GM12891 (cell line): Measurements from ENCODE around the gene AIG1.

Source experiments
- DNase-seq: peaks from one replicate; pipeline ENCODE4 v3.0.0; 2011; ENCODE audit warnings: low spot score; ENCODE audit not compliant: insufficient read length
- FAIRE-seq: peaks from 2 replicates; lab custom pipeline; 2011; peaks lifted over from hg19 to GRCh38; lab: Jason Lieb, UNC
- PAX5 ChIP-seq: IDR thresholded peaks from 2 replicates; pipeline ENCODE4 v1.6.1; 2011; ENCODE audit warnings: low read length, moderate library complexity, mild to moderate bottlenecking; ENCODE audit not compliant: insufficient read depth, severe bottlenecking
- POLR2A ChIP-seq: IDR thresholded peaks from 2 replicates; pipeline ENCODE4 v1.6.1; 2011; ENCODE audit warnings: low read depth, low read length, control low read depth
- POLR2AphosphoS5 ChIP-seq: IDR thresholded peaks from 2 replicates; pipeline ENCODE4 v1.6.1; 2011; ENCODE audit warnings: low read depth, low read length, control low read depth
- POU2F2 ChIP-seq: IDR thresholded peaks from 2 replicates; pipeline ENCODE4 v1.6.1; 2011; ENCODE audit warnings: low read depth, mild to moderate bottlenecking, control low read depth, low read length, moderate library complexity
- SPI1 ChIP-seq: IDR thresholded peaks from 2 replicates; pipeline ENCODE4 v1.6.1; 2011; ENCODE audit warnings: low read depth, low read length, control low read depth
- TAF1 ChIP-seq: IDR thresholded peaks from 2 replicates; pipeline ENCODE4 v1.6.1; 2011; ENCODE audit warnings: low read depth, low read length, control low read depth

The AIG1 gene

DNA sequence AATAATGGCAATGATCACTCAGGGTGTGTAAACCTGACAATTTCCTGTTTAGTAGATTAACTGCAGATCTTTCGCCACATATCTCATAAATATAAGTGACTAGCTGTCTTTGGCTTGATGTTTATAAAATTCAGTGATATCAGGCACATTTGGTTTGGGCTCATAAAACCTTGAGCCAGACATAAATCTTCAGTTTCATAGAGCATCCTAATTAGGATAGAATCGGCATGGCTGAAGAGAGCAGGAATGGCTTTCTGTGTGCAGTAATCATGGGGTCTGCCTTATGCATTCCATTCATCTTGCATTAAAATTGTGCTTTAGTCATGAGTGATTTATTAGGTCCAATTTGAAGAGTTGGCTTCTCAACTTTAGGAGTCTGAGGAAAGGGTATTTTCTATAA lies 27.2 kb downstream of the AIG1 start:
- TF ChIP-seq POLR2A (no peak), SPI1 (no peak), POU2F2 (no peak), PAX5 (no peak), POLR2AphosphoS5 (no peak), TAF1 (no peak)
- no peak for DNase-seq
- FAIRE-seq, result no peak

DNA sequence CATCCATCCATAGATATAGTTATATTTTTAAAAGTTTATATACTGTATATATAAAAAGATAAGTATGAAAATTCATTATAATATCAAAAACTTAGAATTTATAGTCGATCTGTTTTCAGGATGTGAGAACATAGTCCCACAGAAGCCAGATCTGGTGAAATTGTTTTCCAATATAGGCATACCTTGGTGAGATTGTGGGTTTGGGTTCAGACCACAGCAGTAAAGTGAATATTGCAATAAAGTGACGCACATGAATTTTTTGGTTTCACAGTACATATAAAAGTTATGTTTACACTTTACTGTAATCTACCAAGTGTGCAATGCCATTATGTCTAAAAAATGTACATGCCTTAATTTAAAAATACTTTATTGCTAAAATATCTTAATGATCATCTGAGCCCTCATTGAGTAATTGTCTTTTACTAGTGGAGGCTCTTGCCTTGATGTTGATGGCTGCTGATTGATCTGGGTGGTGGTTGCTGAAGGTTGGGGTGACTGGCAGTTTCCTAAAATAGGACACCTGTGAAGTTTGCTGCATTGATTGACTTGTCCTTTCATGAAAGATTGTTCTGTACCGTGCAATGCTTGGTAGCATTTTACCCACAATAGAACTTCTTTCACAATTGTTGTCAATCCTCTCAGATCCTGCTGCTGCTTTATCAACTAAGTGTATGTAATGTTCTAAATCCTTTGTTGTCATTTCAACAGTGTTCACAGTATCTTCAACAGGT lies 29.8 kb downstream of the AIG1 start:
- TF ChIP-seq TAF1, result no peak
- DNase-seq, result no peak
- FAIRE-seq, result no peak

DNA sequence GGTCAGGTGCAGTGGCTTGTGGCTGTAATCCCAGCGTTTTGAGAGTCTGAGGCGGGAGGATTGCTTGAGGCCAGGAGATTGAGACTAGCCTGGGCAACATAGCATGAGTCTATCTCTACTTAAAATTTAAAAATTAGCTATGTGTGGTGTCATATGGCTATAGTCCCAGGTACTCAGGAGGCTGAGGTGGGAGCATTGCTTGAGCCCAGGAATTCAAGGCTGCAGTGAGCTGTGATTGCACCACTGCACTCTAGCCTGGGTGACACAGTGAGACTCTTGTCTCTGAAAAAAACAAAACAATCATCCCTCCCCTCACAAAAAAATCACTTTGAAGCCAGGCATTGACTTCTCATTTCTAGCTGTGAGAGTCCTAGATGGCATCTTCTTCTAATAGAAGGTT lies 32.1 kb downstream of the AIG1 start:
- FAIRE-seq (no peak), DNase-seq (no peak)
- TF ChIP-seq POLR2AphosphoS5 (no peak), SPI1 (no peak), POLR2A (no peak), TAF1 (no peak), POU2F2 (no peak), PAX5 (no peak)

- FAIRE-seq, result peak; percentile 48
- no peak for TF ChIP-seq POLR2A
- no peak for TF ChIP-seq PAX5
Observed at GRCh38 chr6:143093290-143093689, 32.6 kb downstream of the AIG1 start.

GRCh38 chr6:143096403-143096802 lies 35.7 kb downstream of the AIG1 start:
- TF ChIP-seq TAF1 (no peak), POU2F2 (no peak), SPI1 (no peak), POLR2A (no peak), PAX5 (no peak), POLR2AphosphoS5 (no peak)
- DNase-seq (no peak), FAIRE-seq (no peak)

More at GRCh38 chr6:143093290-143093689, 32.6 kb downstream of the AIG1 start:
- DNase-seq, result no peak

- FAIRE-seq, result peak; percentile 69
- no peak for DNase-seq
Observed at GRCh38 chr6:143097224-143097795, 36.6 kb downstream of the AIG1 start.

GRCh38 chr6:143098054-143098671 lies 37.5 kb downstream of the AIG1 start:
- FAIRE-seq (peak; percentile 89), DNase-seq (no peak)
- TF ChIP-seq TAF1 (no peak), SPI1 (peak; percentile 97)

More at GRCh38 chr6:143097224-143097795, 36.6 kb downstream of the AIG1 start:
- TF ChIP-seq POLR2AphosphoS5 (no peak), SPI1 (no peak), PAX5 (no peak), POLR2A (no peak), POU2F2 (no peak), TAF1 (no peak)

- FAIRE-seq (no peak), DNase-seq (no peak)
- no peak for TF ChIP-seq SPI1
- no peak for TF ChIP-seq PAX5
- TF ChIP-seq POU2F2, result no peak
- no peak for TF ChIP-seq TAF1
- no peak for TF ChIP-seq POLR2A
- TF ChIP-seq POLR2AphosphoS5, result no peak
Observed at GRCh38 chr6:143099647-143100046, 39.0 kb downstream of the AIG1 start.

DNA sequence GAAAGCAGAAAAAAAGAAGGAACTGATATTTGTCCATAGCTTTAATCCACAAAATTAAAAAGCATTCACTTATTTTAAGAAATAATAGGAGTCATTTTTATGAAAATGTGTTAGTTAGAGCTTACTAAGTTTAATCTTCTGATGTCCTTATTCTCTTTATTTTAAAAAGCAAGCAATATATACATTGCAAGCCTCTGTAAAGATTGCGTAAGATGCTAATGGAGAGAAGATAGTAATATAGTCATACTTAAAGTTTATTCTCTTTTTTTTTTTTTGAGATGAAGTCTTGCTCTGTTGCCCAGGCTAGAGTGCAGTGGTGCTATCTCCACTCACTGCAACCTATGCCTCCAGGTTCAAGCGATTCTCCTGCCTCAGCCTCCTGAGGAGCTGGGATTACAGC lies 39.7 kb downstream of the AIG1 start:
- DNase-seq, result no peak
- no peak for FAIRE-seq
- no peak for TF ChIP-seq POU2F2
- TF ChIP-seq POLR2AphosphoS5, result no peak
- no peak for TF ChIP-seq SPI1
- TF ChIP-seq POLR2A, result no peak
- TF ChIP-seq TAF1, result no peak
- TF ChIP-seq PAX5, result no peak

DNA sequence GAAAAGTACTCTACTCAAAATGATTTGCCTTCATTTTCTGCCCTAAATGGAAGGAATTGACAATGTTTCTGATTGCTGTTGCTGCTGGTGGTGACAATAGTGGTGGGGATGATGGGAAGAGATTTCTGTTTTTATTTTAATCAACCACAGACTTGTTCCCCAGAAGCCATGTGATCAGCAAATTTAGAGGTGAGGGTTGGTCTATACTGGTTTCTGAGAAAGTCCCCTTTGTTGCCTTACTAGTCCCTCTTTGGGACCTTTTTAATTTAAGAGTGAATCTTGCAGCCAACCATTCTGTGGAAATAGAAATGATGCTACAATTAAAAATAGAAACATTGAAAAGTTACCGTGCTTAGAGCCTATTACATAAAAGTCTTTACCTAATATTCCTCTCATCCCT lies 43.2 kb downstream of the AIG1 start:
- FAIRE-seq, result no peak
- no peak for TF ChIP-seq TAF1
- no peak for TF ChIP-seq SPI1
- no peak for TF ChIP-seq PAX5
- no peak for TF ChIP-seq POU2F2
- no peak for TF ChIP-seq POLR2A
- TF ChIP-seq POLR2AphosphoS5, result no peak
- no peak for DNase-seq

DNA sequence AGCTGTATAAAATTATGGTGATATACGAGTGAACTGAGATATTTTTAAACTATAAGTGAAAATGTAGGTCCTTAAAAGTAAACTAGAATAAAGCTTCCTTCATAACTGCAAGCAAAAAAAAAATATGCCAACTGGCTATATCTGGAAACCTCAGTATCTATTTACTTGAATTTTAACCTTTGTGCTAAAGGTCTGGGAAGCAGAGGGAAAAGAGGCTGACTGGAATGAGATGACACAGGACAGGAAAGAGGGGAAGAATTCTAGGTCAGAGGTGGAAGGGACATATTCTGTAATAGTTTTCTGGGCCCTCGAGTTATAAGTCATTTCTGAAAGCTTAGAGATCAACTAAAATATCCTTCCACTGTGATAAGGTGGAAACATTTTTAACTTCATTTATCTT lies 46.8 kb downstream of the AIG1 start:
- DNase-seq (no peak), FAIRE-seq (no peak)
- TF ChIP-seq POLR2AphosphoS5 (no peak), POLR2A (no peak), POU2F2 (no peak), PAX5 (no peak), SPI1 (no peak), TAF1 (no peak)
